Testis (tissue), 2 donors: ENCODE data around the gene OTUB1.

ENCODE experiments used
- POLR2A ChIP-seq: fragments of 450-650 bp; IDR thresholded peaks from one replicate; pipeline ENCODE4 v1.6.1; 2017; ENCODE audit warnings: antibody characterized with exemption, mild to moderate bottlenecking, moderate library complexity
- TF ChIP-seq, protein P1 (sequence below), 3 experiments: fragments of 450-650 bp in 2 of 3; fragments of 200-600 bp in 1 of 3; sonication (generic) in 1 of 3; IDR thresholded peaks; one replicate each; pipeline ENCODE4 v1.5.1; 2016 to 2019; ENCODE audit warnings: antibody characterized with exemption in 3 of 3, mild to moderate bottlenecking in 2 of 3, moderate library complexity in 1 of 3

DNA sequence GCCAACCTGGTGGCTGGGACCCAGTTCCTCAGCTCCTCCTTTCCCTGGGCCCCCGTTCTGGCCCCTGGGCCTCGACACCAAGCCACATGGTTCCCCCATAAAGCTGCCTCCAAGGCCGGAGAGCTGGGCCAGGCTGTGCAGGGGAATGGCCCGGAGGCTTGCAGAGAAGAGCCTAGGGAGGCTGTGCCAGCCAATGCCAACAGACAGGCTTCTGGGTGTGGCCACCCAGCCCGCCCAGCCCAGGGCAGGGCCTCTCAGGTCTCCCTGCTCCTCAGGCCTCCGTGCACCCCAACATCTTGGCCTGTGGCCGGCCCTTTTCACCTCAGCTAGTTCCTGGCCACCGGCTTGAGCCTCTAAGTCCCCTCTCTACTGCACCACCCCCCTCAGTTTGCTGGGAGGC is 32.1 kb downstream of the OTUB1 start:
- TF ChIP-seq, protein P1, sequence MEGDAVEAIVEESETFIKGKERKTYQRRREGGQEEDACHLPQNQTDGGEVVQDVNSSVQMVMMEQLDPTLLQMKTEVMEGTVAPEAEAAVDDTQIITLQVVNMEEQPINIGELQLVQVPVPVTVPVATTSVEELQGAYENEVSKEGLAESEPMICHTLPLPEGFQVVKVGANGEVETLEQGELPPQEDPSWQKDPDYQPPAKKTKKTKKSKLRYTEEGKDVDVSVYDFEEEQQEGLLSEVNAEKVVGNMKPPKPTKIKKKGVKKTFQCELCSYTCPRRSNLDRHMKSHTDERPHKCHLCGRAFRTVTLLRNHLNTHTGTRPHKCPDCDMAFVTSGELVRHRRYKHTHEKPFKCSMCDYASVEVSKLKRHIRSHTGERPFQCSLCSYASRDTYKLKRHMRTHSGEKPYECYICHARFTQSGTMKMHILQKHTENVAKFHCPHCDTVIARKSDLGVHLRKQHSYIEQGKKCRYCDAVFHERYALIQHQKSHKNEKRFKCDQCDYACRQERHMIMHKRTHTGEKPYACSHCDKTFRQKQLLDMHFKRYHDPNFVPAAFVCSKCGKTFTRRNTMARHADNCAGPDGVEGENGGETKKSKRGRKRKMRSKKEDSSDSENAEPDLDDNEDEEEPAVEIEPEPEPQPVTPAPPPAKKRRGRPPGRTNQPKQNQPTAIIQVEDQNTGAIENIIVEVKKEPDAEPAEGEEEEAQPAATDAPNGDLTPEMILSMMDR (IDR thresholded peaks at IDR 0.05) = no peak
- no peak for TF ChIP-seq POLR2A
